ENCODE results near the gene PLA2G10. TPM values are rescaled to one million over a fixed set of nuclear protein-coding genes. Genes with fewer than 3 reads are reported as not detected.

The PLA2G10 gene
- total RNA-seq, 1 donor from 2014 or later, result not detected

Other genes starting within 250 kb of the PLA2G10 start
- gene PARN, start 64.0 kb downstream of the PLA2G10 start, total RNA-seq, result 22.5 TPM
- gene BFAR, start 61.4 kb downstream of the PLA2G10 start, total RNA-seq, result 27.3 TPM
- gene NPIPA3, start 9.1 kb upstream of the PLA2G10 start, total RNA-seq, result 1.8 TPM
- gene NPIPA2, start 48.2 kb upstream of the PLA2G10 start, total RNA-seq, result 0.48 TPM
- gene NOMO1, start 139.4 kb upstream of the PLA2G10 start, total RNA-seq, result 62.8 TPM
- gene NPIPA1, start 243.1 kb upstream of the PLA2G10 start, total RNA-seq, result 29.5 TPM

Measured in esophagus mucosa (tissue), 1 donor.